Ectodermal cell (in vitro differentiated cells): ENCODE data around the gene DHRS2.

Source experiments
- H3K27ac ChIP-seq: 2 replicates; pipeline ENCODE4 v1.7.0; 2013; ENCODE audit warnings: mild to moderate bottlenecking, low read depth, low read length; ENCODE audit not compliant: insufficient read depth, poor library complexity, severe bottlenecking
- H3K27me3 ChIP-seq: 2 replicates; pipeline ENCODE4 v1.7.0; 2013; ENCODE audit warnings: mild to moderate bottlenecking, low read length; ENCODE audit not compliant: insufficient read depth, control insufficient read depth, poor library complexity, severe bottlenecking
- H3K36me3 ChIP-seq: one replicate; pipeline ENCODE4 v1.7.0; 2013; ENCODE audit warnings: low read length; ENCODE audit not compliant: control insufficient read depth, insufficient read depth
- H3K4me1 ChIP-seq: one replicate; pipeline ENCODE4 v1.7.0; 2013; ENCODE audit warnings: low read length; ENCODE audit not compliant: control insufficient read depth, insufficient read depth
- H3K4me3 ChIP-seq: 2 replicates; pipeline ENCODE4 v1.7.0; 2013; ENCODE audit warnings: low read depth, low read length, control low read depth; ENCODE audit not compliant: insufficient read depth
- H3K9me3 ChIP-seq: 2 replicates; pipeline ENCODE4 v1.7.0; 2013; ENCODE audit warnings: mild to moderate bottlenecking, low read length, moderate library complexity; ENCODE audit not compliant: control insufficient read depth
- WGBS, 2 experiments: methylation state at CpG; one replicate each; pipeline ENCODE4 v1.1.7; 2013; ENCODE audit warnings: missing lambda C conversion rate in 2 of 2; 5-methylcytosine and 5-hydroxymethylcytosine counted together

The DHRS2 gene

DNA sequence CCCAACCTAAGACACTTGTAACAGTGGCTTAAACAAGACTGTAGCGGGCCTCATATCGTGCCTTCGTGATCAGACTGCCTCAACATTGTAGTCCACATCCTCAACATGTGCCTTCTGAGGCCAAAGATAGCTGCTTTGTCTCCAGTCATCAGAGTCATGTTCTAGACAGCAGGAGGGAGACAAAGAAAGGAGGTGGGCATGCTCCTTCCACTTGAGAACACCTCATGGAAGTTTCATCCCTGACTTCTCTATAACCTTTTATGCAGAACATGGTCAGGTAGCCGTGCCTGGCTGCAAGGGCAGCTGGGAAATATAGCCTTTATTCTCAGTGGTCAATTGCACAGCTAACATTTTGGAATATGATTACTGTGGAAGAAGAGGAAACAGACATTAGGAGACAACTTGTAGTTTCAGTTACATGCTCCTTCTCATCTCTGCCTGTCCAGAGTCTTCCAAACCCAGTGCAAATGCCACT lies 25.3 kb upstream of the DHRS2 start:
- Histone ChIP-seq H3K4me3 (no peak overlapping the region), H3K4me1 (no peaks in the 10 kb centered on the region), H3K9me3 (no peaks in the 10 kb centered on the region), H3K36me3 (no peaks in the 10 kb centered on the region), H3K27me3 (no peaks in the 10 kb centered on the region), H3K27ac (no peak overlapping the region)
- 62 to 66% methylated on average over 4 of the region's 4 CpGs for WGBS, 2 experiments

DNA sequence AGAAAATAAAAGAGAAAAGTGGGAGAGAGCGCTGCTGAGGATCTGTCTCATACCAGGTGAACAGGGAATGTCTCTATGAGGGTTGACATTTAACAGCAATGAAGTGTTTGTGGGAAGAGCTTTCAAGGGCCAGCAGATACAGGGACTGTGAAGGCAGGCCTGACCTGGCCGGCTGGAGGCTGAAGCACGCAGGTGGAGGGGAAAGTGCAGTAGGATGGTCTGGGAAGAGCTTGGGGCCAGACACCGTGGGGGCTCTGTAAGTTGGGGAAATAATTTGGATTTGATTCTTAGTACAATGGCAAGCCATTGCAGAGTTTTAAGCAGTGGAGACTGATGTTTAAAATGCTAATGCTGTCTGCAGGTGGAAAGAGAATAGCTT lies 23.8 kb upstream of the DHRS2 start:
- no peaks in the 10 kb centered on the region for H3K9me3 ChIP-seq
- 76 to 77% methylated on average over 4 of the region's 4 CpGs for WGBS, 2 experiments
- no peaks in the 10 kb centered on the region for H3K36me3 ChIP-seq
- H3K4me3 ChIP-seq: no peak overlapping the region
- H3K27ac ChIP-seq: no peak overlapping the region
- H3K27me3 ChIP-seq: no peaks in the 10 kb centered on the region
- no peaks in the 10 kb centered on the region for H3K4me1 ChIP-seq

DNA sequence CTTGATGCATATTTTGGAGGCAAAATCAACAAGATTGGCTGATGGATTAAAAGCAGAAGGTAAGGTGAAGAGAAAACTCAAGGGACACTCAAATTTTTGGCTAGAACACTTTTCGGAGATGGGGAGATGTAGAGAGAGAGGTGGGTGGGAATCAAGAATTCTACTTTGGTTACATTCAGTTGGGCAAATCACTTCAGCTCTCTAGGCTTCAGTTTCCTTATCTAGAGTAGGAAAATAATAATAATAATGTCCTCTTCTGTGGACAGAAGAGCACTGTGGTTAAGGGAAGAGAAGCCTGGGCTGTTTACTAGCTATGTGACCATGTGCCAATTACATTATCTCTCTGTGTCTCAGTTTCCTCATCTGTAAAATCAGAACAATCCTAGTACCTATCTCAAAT lies 23.4 kb upstream of the DHRS2 start:
- 94 to 100% methylated on average over 1 of the region's 1 CpG for WGBS, 2 experiments
- Histone ChIP-seq H3K9me3 (no peaks in the 10 kb centered on the region), H3K4me1 (no peaks in the 10 kb centered on the region), H3K27ac (no peak overlapping the region), H3K36me3 (no peaks in the 10 kb centered on the region), H3K4me3 (no peak overlapping the region), H3K27me3 (no peaks in the 10 kb centered on the region)

DNA sequence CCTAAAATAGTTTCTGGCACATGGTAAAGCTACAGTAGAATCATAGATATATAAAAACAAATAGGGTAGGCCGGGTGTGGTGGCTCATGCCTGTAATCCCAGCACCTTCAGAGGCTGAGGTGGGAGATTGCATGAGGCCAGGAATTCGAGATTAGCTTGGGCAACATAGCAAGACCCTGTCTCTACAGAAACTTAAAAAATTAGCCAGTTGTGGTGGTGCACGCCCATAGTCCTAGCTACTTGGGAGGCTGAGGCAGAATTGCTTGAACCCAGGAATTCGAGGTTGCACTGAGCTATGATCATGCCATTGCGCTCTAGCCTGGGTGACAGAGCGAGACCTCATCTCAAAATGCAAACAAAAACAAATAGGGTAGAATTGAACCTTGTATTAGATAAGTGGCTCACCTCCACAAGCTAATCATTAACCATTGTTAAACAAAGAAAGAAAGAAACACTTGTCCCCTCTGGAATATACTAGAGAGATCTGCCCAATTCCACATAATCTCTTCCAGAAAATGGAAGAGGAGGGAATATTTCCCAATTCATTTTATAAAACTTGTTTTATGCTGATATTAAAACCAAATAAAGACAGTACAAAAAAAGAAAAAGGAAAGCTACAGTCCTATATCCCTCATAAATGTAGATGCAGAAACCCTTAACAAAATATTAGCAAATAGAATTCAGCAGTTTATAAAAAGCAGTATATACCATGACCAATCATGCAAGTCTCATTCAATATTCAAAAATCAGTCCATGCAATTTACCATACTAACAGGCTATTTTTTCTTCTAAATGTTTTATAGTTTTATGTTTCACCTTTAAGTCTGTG lies 22.7 kb upstream of the DHRS2 start:
- 85 to 89% methylated on average over 5 of the region's 6 CpGs for WGBS, 2 experiments
- Histone ChIP-seq H3K27me3 (no peaks in the 10 kb centered on the region), H3K36me3 (no peaks in the 10 kb centered on the region), H3K9me3 (no peaks in the 10 kb centered on the region), H3K4me3 (no peak overlapping the region), H3K27ac (no peak overlapping the region), H3K4me1 (no peaks in the 10 kb centered on the region)

DNA sequence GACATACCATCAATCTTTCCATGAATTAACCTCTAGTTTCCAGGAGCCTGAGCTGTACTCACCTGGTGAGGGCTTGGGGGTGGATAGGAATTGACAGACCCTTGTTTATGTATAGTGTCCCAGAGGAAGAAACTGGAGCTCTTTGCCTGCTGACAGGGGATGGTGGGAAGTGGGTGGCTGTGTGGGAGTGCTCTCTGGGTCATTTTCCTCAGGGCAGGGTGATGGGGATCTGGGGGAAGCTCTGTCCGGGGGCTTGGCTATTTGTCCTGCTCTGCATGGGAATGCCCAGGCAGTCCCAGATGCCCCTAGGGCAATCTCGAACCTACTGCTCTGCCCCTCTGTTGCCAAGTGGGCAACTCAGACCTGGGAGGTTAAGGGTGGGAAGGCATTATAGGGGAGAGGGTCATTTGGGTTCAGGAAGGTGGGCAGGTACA lies 21.8 kb upstream of the DHRS2 start:
- no peaks in the 10 kb centered on the region for H3K36me3 ChIP-seq
- H3K9me3 ChIP-seq: no peaks in the 10 kb centered on the region
- no peaks in the 10 kb centered on the region for H3K27me3 ChIP-seq
- WGBS, 2 experiments: 80 to 81% methylated on average over 2 of the region's 2 CpGs
- no peaks in the 10 kb centered on the region for H3K4me1 ChIP-seq
- H3K27ac ChIP-seq: no peak overlapping the region
- no peak overlapping the region for H3K4me3 ChIP-seq

DNA sequence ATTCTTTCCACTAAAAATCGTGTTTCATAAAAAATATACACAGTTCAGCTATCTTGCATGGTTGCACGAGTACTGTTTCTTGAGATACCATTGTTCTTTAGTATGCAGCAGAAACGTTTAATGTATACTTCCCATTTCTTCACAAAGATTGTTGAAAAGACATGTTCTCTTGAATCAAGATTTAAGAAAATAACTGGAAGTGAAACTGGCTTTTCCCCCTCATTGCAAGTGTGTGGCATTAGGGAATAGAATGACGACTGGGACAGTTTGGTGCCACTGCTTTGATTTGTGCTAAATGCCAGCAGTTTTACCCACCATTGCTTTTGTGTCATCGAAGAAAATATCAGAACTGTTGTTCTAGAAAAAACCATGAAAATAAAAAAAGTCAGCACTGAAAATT lies 20.3 kb upstream of the DHRS2 start:
- WGBS, 2 experiments: 83 to 87% methylated on average over 5 of the region's 5 CpGs

DNA sequence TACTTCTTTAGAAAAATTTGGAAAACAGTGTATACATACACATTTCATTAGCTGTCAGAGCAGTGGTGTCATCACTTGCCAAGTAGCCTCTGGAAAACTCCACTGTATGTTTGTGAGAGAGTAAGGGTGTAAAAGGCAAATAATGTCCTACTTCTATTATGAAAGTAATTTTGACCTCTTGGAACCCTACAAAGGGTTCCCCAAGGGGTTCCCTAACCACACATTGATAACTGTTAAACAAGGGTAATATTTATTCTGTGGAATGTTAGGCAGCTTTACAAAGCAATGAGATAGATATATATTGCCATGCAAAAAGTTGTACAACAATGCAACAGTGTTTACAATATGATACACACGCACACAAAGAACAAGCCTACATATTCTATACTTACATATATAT lies 18.6 kb upstream of the DHRS2 start:
- no peaks in the 10 kb centered on the region for H3K36me3 ChIP-seq
- H3K27ac ChIP-seq: no peak overlapping the region
- H3K9me3 ChIP-seq: no peaks in the 10 kb centered on the region
- H3K27me3 ChIP-seq: no peaks in the 10 kb centered on the region
- no peaks in the 10 kb centered on the region for H3K4me1 ChIP-seq
- 60% methylated on average over 1 of the region's 1 CpG; no CpG with 5 or more reads in 1 of the 2 experiments for WGBS, 2 experiments
- no peak overlapping the region for H3K4me3 ChIP-seq

More for the DNA sequence above, 20.3 kb upstream of the DHRS2 start:
- Histone ChIP-seq H3K27ac (no peak overlapping the region), H3K4me1 (no peaks in the 10 kb centered on the region), H3K4me3 (no peak overlapping the region), H3K36me3 (no peaks in the 10 kb centered on the region), H3K27me3 (no peaks in the 10 kb centered on the region), H3K9me3 (no peaks in the 10 kb centered on the region)

DNA sequence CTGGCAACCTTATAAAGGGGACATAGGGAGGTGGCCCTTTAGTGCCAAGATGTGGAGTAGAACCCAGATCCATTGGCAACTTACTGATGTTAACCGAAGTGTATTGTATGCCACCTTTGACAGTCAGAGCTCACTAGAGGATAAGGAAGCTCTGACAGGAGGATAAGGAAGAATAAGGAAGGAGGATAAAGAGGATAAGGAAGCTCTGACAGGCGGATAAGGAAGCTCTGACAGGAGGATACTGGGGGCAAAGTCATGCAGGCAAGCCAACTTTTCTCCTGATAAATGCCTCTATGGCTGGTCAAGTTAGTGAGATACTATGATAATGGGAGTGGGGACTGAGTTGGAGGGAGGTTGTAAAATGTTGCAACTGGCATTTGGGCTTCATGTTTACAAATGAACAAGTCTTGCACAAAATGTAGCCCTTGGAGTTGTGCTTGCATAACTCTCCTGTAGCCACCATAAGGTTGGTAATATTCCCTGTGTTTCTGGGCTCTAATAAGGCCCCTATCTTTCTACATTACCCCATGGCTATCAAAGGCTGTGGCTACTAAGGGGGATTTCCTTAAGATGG lies 17.7 kb upstream of the DHRS2 start:
- Histone ChIP-seq H3K27ac (no peak overlapping the region), H3K9me3 (no peaks in the 10 kb centered on the region), H3K4me1 (no peaks in the 10 kb centered on the region), H3K36me3 (no peaks in the 10 kb centered on the region), H3K27me3 (no peaks in the 10 kb centered on the region), H3K4me3 (no peak overlapping the region)
- WGBS, 2 experiments: 80 to 84% methylated on average over 2 of the region's 2 CpGs

DNA sequence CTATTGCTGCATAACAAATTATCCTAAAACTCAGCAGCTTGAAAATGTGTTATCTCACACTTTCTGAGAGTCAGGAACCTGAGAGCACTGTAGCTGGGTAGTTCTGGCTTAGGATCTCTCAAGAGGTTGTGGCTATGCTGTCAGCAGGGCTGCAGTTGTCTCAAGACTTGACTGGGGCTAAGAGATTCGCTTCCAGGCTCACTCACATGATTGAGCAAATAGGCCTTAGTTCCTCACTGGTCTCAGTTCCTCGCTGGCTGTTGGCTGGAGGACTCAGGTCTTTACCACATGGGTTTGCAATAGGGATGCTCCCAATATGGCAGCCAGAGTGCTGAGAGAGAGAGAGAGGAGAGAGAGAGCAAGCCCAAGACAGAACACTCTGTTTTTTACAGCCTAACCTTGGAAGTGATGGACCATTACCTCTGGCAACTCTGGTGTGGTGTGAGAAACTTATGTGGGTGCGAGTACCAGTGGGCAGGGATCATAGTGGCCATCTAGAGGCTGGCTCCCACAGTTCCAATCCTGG lies 15.9 kb upstream of the DHRS2 start:
- no peaks in the 10 kb centered on the region for H3K27me3 ChIP-seq
- no peaks in the 10 kb centered on the region for H3K4me1 ChIP-seq
- WGBS, 2 experiments: 65 to 72% methylated on average over 3 of the region's 3 CpGs
- no peak overlapping the region for H3K27ac ChIP-seq
- H3K9me3 ChIP-seq: peaks cover 3% of the 10 kb centered on the region
- no peaks in the 10 kb centered on the region for H3K36me3 ChIP-seq
- no peak overlapping the region for H3K4me3 ChIP-seq

DNA sequence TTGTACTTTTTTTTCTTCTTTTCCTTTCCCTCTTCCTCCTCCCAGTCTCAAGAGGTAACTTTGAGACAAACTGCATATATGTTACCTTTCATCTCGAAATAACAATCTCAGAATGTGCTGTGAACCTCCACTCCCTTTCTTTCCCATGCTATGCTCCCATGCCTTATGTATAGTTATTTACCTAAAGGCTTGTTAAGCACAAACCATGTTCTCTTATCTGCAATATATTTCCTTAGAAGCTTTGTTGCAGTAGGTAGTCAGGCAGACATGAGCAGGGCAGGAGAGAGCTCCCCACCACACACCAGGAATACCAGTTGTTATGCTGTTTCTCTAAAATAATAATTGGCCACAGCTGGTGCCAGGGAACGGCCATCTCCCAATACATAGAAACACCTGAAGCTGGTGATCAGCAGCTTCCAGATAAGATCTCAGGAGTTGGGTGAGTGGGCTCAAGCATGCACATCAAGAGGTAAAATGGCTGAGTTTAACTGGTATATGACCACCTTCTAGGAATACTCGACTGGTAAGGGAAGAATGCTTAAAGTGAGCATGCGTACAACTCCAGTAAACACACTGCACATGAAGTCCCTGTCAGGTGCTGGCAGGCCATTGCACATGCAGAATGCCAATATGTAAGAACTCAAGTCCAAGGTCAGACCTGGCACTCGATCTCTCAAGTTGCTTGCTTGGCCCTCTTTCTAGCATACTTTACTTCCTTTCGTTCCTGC lies 14.8 kb upstream of the DHRS2 start:
- Histone ChIP-seq H3K9me3 (peaks cover 3% of the 10 kb centered on the region), H3K27ac (no peak overlapping the region), H3K36me3 (no peaks in the 10 kb centered on the region), H3K27me3 (no peaks in the 10 kb centered on the region), H3K4me3 (no peak overlapping the region), H3K4me1 (no peaks in the 10 kb centered on the region)
- WGBS, 2 experiments: 67 to 69% methylated on average over 6 of the region's 6 CpGs
